K562 (cell line): ENCODE data around the gene PRR7. TPM values are rescaled to one million over a fixed set of nuclear protein-coding genes. Genes with fewer than 3 reads are reported as not detected.

Experiments
- ATAC-seq: fragments of 200-7000 bp; cut with Tn5 transposase; 3 replicates; pipeline ENCODE4 v1.9.1; 2020; ENCODE audit warnings: moderate library complexity
- BruUV-seq: library from RNA; stranded (reverse); fragments of 400-500 nt; replicated peaks from 2 replicates; lab custom pipeline; 2021; lab: Mats Ljungman, UMichigan
- CTCF ChIA-PET: fragments of 300-600 bp; formaldehyde crosslinking; extraction: SDS; loops from one replicate; lab custom pipeline; 2021; ENCODE audit warnings: low intra/inter-chr PET ratio; lab: Yijun Ruan, JAX
- POLR2A ChIA-PET: fragments of 300-600, 350-650 bp; sonication (Branson Sonifier 250); formaldehyde crosslinking; extraction: SDS; loops from one replicate; lab custom pipeline; 2021; ENCODE audit warnings: antibody characterized with exemption, inconsistent platforms; lab: Yijun Ruan, JAX
- DNase-seq, 4 experiments: peaks; one replicate each; pipeline versions ENCODE4 v3.0.0 to v3.0.0-alpha.2; 2011 to 2018; ENCODE audit warnings: low spot score in 3 of 4, mixed read lengths in 3 of 4; ENCODE audit errors: extremely low read depth in 1 of 4
- FAIRE-seq: peaks from 2 replicates; lab custom pipeline; 2011; peaks lifted over from hg19 to GRCh38; lab: Jason Lieb, UNC
- H2AFZ ChIP-seq: 2 replicates; pipeline ENCODE4 v1.6.0; 2011; ENCODE audit warnings: low read depth, low read length, control low read depth, inconsistent platforms
- H3K27ac ChIP-seq: fragments of 200-600 bp; 3 replicates; pipeline ENCODE4 v1.8.0; 2011; ENCODE audit warnings: low read depth, mild to moderate bottlenecking, control low read depth, inconsistent platforms, low read length, moderate library complexity, mixed read lengths; ENCODE audit errors: extremely low read depth
- H3K27me3 ChIP-seq, 2 experiments: fragments of 300-600 bp in 1 of 2; 2 replicates in 1 of 2; 3 replicates in 1 of 2; pipeline versions ENCODE4 v1.6.0 to v1.8.0; 2011; ENCODE audit warnings: inconsistent platforms in 2 of 2, low read length in 2 of 2, mild to moderate bottlenecking in 1 of 2, mixed read lengths in 1 of 2, moderate library complexity in 1 of 2; ENCODE audit not compliant: control insufficient read depth in 2 of 2, insufficient read depth in 2 of 2
- H3K36me3 ChIP-seq: fragments of 300-600 bp; 3 replicates; pipeline ENCODE4 v1.8.0; 2011; ENCODE audit warnings: mild to moderate bottlenecking, low read length, inconsistent platforms; ENCODE audit not compliant: control insufficient read depth, insufficient read depth
- H3K4me1 ChIP-seq, 2 experiments: fragments of 200-600 bp in 1 of 2; replicated peaks in 1 of 2; 2 replicates in 1 of 2; 3 replicates in 1 of 2; pipeline versions ENCODE4 v1.5.1 to v1.8.0; 2011; ENCODE audit warnings: inconsistent platforms in 2 of 2, low read length in 2 of 2, mild to moderate bottlenecking in 1 of 2, mixed read lengths in 1 of 2, moderate library complexity in 1 of 2; ENCODE audit not compliant: control insufficient read depth in 2 of 2, insufficient read depth in 2 of 2
- H3K4me2 ChIP-seq: 2 replicates; pipeline ENCODE4 v1.6.1; 2011; ENCODE audit warnings: low read length, control low read depth, inconsistent platforms, mixed read lengths; ENCODE audit not compliant: insufficient read depth
- H3K4me3 ChIP-seq: fragments of 200-600 bp; sonication (generic), shearing (Covaris generic); 2 replicates; pipeline ENCODE4 v1.5.1; 2016; ENCODE audit warnings: control low read depth, inconsistent platforms
- H3K79me2 ChIP-seq: fragments of 200-600 bp; 3 replicates; pipeline ENCODE4 v1.8.0; 2011; ENCODE audit warnings: low read length, inconsistent platforms; ENCODE audit not compliant: control insufficient read depth, insufficient read depth
- H3K9ac ChIP-seq, 2 experiments: 2 replicates each; pipeline versions ENCODE4 v1.6.0 to v1.6.1; 2011; ENCODE audit warnings: low read depth in 2 of 2, low read length in 2 of 2, control low read depth in 1 of 2, inconsistent platforms in 1 of 2, mild to moderate bottlenecking in 1 of 2, mixed read lengths in 1 of 2; ENCODE audit not compliant: insufficient read depth in 1 of 2
- H3K9me1 ChIP-seq: one replicate; pipeline ENCODE4 v1.6.0; 2011; ENCODE audit warnings: inconsistent platforms, mild to moderate bottlenecking, low read length, moderate library complexity; ENCODE audit not compliant: control insufficient read depth, insufficient read depth
- H3K9me3 ChIP-seq: replicated peaks from 2 replicates; pipeline ENCODE4 v1.5.1; 2011; ENCODE audit warnings: low read depth, low read length, inconsistent platforms; ENCODE audit not compliant: control insufficient read depth, insufficient read depth
- H4K20me1 ChIP-seq: replicated peaks from 2 replicates; pipeline ENCODE4 v1.6.1; 2011; ENCODE audit warnings: low read length, inconsistent platforms, mixed read lengths; ENCODE audit not compliant: control insufficient read depth, insufficient read depth
- MYBL2 ChIP-seq, 2 experiments: fragments of 450-650 bp in 1 of 2; sonication (generic) in 1 of 2; formaldehyde crosslinking in 1 of 2; IDR thresholded peaks; 2 replicates each; pipeline versions ENCODE4 v1.6.1 to v1.8.1; 2017 to 2022; ENCODE audit warnings: borderline replicate concordance in 1 of 2, inconsistent platforms in 1 of 2, low read depth in 1 of 2, mild to moderate bottlenecking in 1 of 2, missing genetic modification reagents in 1 of 2, moderate library complexity in 1 of 2
- PHTF2 ChIP-seq: fragments of 250-450 bp; sonication (Bioruptor Pico); IDR thresholded peaks from 2 replicates; pipeline ENCODE4 v1.5.0; 2021; ENCODE audit warnings: mild to moderate bottlenecking
- RBFOX2 ChIP-seq: fragments of 200-400 bp; formaldehyde crosslinking; IDR thresholded peaks from 2 replicates; pipeline ENCODE4 v1.6.1; 2017; ENCODE audit warnings: low read depth, mild to moderate bottlenecking, low read length, moderate library complexity
- RBM22 ChIP-seq: fragments of 200-400 bp; formaldehyde crosslinking; IDR thresholded peaks from 2 replicates; pipeline ENCODE4 v1.6.1; 2018; ENCODE audit warnings: low read length, low read depth; ENCODE audit not compliant: poor library complexity, severe bottlenecking
- SMARCA5 ChIP-seq: fragments of 450-650 bp; IDR thresholded peaks from 2 replicates; pipeline ENCODE4 v1.6.1; 2016
- TEAD1 ChIP-seq, 2 experiments: fragments of 450-650 bp in 1 of 2; sonication (generic) in 1 of 2; formaldehyde crosslinking; IDR thresholded peaks; 2 replicates each; pipeline versions ENCODE4 v1.4.0 to v1.8.0; 2020 to 2022; ENCODE audit warnings: mild to moderate bottlenecking in 2 of 2, missing genetic modification reagents in 1 of 2
- ZBTB1 ChIP-seq: sonication (generic); formaldehyde crosslinking; IDR thresholded peaks from 2 replicates; pipeline ENCODE4 v1.8.1; 2023; ENCODE audit warnings: missing genetic modification reagents, low read depth, mild to moderate bottlenecking, borderline replicate concordance
- ZNF134 ChIP-seq: fragments of 250-450 bp; sonication (Bioruptor Pico); conservative IDR thresholded peaks from 2 replicates; pipeline ENCODE4 v1.4.0; 2020
- ZNF146 ChIP-seq: IDR thresholded peaks from one replicate; pipeline ENCODE4 v1.6.1; 2018; ENCODE audit warnings: missing compliant biosample characterization; ENCODE audit not compliant: unreplicated experiment
- ZNF174 ChIP-seq: fragments of 250-450 bp; sonication (Bioruptor Pico); IDR thresholded peaks from 2 replicates; pipeline ENCODE4 v1.4.0; 2020; ENCODE audit warnings: mild to moderate bottlenecking
- WGBS: fragments of 100-300 bp; shearing (Covaris generic); methylation state at CpG from one replicate; pipeline ENCODE4 v1.1.6; 2016; ENCODE audit warnings: low coverage, mixed read lengths; ENCODE audit not compliant: insufficient coverage; ENCODE audit errors: missing lambda C conversion rate; 5-methylcytosine and 5-hydroxymethylcytosine counted together
- in situ Hi-C: fragments of 300-500 bp; cut with MboI; formaldehyde crosslinking; loops from 4 replicates; pipeline ENCODE4 v1.15.0; 2018; ENCODE audit warnings: inconsistent platforms, mixed read lengths
- intact Hi-C: fragments of 100-400 bp; cut with micrococcal nuclease; formaldehyde crosslinking; loops from 2 replicates; pipeline ENCODE4 v1.14.2; 2022
- polyA plus RNA-seq, 8 experiments: library from polyadenylated mRNA; depleted of rRNA in 4 of 8; stranded (reverse) in 5 of 8; unstranded in 3 of 8; fragments of >200 nt; fragmentation: Nextera tagmentation in 2 of 8; fragmentation: Illumina TruSeq in 1 of 8; extraction: Ambion mirVana in 2 of 8; extraction: Trizol in 1 of 8; gene quantifications; 2 replicates each; pipeline versions ENCODE4 v1.2.1 to v1.2.3, GENCODE V29; 2011 to 2014; ENCODE audit warnings: inconsistent platforms in 1 of 8, missing spikeins in 1 of 8
- total RNA-seq, 7 experiments: library from RNA; depleted of rRNA in 6 of 7; stranded (reverse); fragments of >200 nt in 6 of 7; fragmentation: Illumina TruSeq in 2 of 7; extraction: Trizol in 2 of 7; gene quantifications; 2 replicates each; pipeline versions ENCODE4 v1.2.1 to v1.2.3, GENCODE V29; 2011 to 2021; ENCODE audit warnings: low replicate concordance in 1 of 7
- TF ChIP-seq, protein P1 (sequence below), 2 experiments: fragments of 450-650 bp in 1 of 2; sonication (generic) in 1 of 2; formaldehyde crosslinking in 1 of 2; IDR thresholded peaks in 1 of 2; conservative IDR thresholded peaks in 1 of 2; 2 replicates each; pipeline versions ENCODE4 v1.6.1 to v1.8.1; 2016 to 2023; ENCODE audit warnings: mild to moderate bottlenecking in 2 of 2, moderate library complexity in 2 of 2, inconsistent platforms in 1 of 2, missing genetic modification reagents in 1 of 2

PRR7 gene
- total and polyA plus RNA-seq, 9 of the 15 experiments (the other 6 are each of a cell fraction or from before 2014, with no cell fraction given), result 0.80 to 11.3 (median 10.4) TPM; not detected in 4

- H3K36me3 ChIP-seq, result peaks cover 85% of the 10 kb centered on the region; the same call in 2 of the 3 replicates
- TF ChIP-seq, protein P1, sequence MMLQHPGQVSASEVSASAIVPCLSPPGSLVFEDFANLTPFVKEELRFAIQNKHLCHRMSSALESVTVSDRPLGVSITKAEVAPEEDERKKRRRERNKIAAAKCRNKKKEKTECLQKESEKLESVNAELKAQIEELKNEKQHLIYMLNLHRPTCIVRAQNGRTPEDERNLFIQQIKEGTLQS (IDR thresholded peaks at IDR 0.05), result no peak
- TF ChIP-seq, protein P1 (CRISPR knock-in tag; conservative IDR thresholded peaks at IDR 0.05), result no peak
- TF ChIP-seq ZBTB1 (CRISPR knock-in tag) (no peak), ZNF146 (CRISPR knock-in tag) (no peak), MYBL2 (IDR thresholded peaks at IDR 0.05; ENCODE audit: low read depth) (no peak), MYBL2 (CRISPR knock-in tag; IDR thresholded peaks at IDR 0.05; ENCODE audit: borderline replicate concordance) (no peak), SMARCA5 (0 out of 2 replicates have a peak, but pooled peaks have one; percentile 40), PHTF2 (CRISPR knock-in tag) (no peak), RBFOX2 (peak; percentile 52), RBM22 (peak; percentile 12), TEAD1 (CRISPR knock-in tag; IDR thresholded peaks at IDR 0.05) (0 out of 4 replicates have a peak, but pooled peaks of 1 of the 2 experiments have one; percentile 30), ZNF134 (CRISPR knock-in tag) (no peak), ZNF174 (no peak)
- ChIA-PET CTCF (interaction anchor here (0.6 to 2.2 kb wide), 4 partner anchors 8 to 34 kb away, joined by 3 to 19 read pairs (median 4); no protein-coding TSS in a partner anchor), POLR2A (interaction anchor here (1.0 to 4.0 kb wide), 5 partner anchors 10 to 36 kb away, joined by 3 to 21 read pairs (median 4); no protein-coding TSS in a partner anchor)
- peaks cover 33% of the 10 kb centered on the region for H3K79me2 ChIP-seq
- peak overlapping the region in 1 of 2 experiments; percentile 0; a peak in 2 of 4 replicates for H3K9ac ChIP-seq
- no TSS peak for BruUV-seq
- intact Hi-C loops (loop anchor here (1.0 kb wide), 1 partner anchor 10 kb away; no protein-coding TSS in a partner anchor), in situ Hi-C loops (no loop called here)
- no peaks in the 10 kb centered on the region for H3K9me3 ChIP-seq
- WGBS, result 91% methylated on average over 12 of the region's 16 CpGs
- FAIRE-seq (no peak), ATAC-seq (no peak), DNase-seq (peak in 2 of 4 experiments; percentile 41 to 43)
- 0 out of 2 replicates have a peak overlapping the region, but pooled peaks have one; percentile 6 for H3K4me2 ChIP-seq
- peaks cover 3% of the 10 kb centered on the region; the same call in 1 of the 2 replicates for H4K20me1 ChIP-seq
- H3K27me3 ChIP-seq, result no peaks in the 10 kb centered on the region
- H3K4me1 ChIP-seq, result peaks cover 35 to 74% of the 10 kb centered on the region in 2 experiments
- no peaks in the 10 kb centered on the region for H3K9me1 ChIP-seq
- no peak overlapping the region for H2AFZ ChIP-seq
- H3K4me3 ChIP-seq, result no peak overlapping the region
- peak overlapping the region; percentile 23; the same call in 1 of the 3 replicates for H3K27ac ChIP-seq
Observed at GRCh38 chr5:177490992-177491391, 44.4 kb downstream of the PRR7 start.
